Measurements from ENCODE around the gene SLC1A7.

Gene SLC1A7

DNA sequence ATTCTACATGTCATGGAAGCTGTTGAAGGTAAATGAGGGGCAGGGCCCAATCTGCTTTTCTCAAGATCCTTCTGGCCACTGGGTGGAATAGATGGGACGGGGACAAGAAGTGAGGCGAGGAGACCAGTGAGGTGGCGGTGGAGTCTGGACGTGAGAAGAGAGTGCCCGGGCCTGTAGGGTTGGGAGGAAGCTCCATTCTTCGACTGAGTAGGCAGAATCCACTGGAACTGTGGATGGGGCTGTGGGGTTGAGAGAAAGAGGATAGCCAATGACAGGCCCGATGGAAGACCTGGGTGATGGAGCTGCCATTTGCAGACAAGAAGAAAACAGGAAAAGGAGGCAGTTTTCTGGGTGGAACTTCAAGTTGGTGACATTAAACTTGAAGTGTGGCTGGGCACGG lies 10.3 kb downstream of the SLC1A7 start:
- DNase-seq, result no peak

DNA sequence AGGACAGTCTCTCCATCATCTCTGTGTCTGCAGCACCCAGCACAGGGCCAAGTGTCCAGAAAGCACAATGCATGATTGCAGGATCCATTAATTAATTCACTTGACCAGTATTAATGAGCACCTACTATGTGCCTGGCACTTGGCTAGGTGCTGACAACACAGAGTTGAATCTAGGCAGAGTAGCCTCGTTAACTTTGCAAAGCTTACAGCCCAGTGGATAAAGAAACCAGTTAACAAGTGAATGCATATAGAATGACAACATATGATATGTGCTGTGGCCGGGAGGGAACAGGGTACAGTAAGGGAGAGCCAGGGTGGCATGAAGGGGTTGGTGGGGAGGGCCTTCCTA lies 10.9 kb downstream of the SLC1A7 start:
- no peak for DNase-seq

DNA sequence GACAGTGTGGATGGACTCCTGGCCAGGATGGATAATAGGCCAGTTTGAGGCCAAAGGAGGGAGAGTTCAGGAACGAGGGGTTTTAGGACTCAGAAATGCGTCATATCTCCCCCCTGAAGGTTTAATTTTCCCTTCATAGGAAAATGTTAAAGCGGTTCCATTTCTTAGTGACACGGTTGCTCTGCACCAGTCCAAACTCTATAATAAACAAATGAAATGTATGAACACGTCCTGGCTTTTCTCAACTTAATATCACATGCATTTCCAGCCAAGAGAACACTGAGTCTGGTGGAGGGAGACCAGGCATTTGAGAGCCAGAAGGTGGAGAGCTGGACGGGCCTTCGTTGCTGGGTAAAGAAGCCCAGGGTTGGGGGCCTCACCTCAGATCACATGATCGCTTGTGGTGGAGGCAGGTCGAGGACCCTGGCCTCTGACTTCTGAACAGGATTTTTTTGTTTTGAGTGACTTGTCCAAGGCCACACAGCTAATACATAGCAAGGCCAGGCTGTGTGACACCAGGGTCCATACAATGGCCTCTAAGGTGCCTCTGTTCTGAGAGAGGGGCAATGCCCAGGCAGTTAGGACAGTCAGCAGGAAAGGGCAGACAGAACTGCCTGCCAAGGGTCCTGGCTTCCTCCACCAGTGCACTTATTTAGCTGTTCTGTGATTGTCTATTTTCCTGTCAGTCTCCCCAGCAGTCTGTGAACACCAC lies 11.4 kb downstream of the SLC1A7 start:
- no peak for DNase-seq

DNA sequence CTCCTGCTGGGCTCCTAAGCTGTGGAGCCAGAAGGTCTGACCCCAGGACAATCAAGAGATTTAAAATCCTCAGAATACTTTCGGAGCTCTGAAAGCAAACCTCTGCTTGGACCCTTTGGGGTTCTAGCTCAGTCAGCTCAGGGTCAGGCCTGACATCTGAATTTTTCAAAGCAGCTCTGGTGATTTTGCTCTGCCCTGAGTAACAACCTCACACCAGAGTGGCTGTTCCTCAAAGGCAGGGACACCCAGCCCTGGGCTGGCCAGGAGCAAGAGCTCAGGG lies 11.9 kb downstream of the SLC1A7 start:
- DNase-seq, result no peak

DNA sequence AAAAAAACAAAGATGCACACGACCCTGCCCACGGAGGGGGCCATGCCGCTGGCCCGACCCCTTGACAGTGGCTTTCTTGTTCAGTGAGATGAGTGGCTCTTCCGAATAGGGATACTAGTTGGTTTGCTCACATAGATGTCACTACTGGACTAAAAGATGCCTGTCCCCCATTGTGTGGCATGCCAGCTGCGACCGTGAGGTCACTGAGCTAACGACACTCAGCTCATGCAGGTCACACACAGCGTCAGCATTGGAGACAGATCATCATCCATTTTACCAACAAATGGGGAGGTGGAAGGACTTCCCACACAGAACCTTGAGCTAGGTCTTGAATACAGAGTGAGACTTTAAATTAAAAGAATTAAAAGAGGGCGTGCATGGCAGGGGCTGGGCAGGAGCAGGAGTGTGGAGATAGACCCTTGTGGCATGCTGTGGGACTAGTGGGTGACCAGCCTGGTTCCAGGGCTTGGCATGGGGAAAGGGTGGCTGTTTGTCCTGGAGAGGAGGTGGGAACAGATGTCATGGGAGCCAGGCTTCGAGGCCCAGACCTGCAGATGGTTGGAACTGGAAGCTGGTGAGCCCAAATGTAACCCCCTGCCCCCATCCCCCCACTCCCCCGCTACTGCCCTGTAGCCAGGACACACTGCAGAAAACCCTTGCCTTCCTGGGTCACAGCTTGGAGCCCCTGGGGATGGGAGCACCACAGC lies 12.4 kb downstream of the SLC1A7 start:
- no peak for DNase-seq

DNA sequence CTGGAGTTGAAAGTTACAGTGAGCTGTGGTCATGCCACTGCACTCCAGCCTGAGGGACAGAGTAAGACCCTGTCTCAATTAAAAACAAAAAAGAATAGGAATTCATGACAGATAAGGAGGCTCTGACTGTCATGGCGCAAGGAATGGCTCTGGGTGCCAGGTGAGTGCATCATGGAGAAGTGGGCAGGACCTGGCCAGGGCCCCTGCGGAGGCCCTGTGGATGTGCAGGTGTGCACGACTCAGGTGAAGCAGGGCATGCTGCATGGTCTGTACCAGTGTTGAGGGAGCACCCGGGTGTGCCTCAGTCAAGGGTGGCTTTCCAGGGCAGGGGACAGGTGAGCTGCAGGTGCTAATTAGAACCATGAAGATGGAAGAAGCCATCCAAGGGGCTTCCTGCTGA lies 14.0 kb downstream of the SLC1A7 start:
- no peak for DNase-seq

DNA sequence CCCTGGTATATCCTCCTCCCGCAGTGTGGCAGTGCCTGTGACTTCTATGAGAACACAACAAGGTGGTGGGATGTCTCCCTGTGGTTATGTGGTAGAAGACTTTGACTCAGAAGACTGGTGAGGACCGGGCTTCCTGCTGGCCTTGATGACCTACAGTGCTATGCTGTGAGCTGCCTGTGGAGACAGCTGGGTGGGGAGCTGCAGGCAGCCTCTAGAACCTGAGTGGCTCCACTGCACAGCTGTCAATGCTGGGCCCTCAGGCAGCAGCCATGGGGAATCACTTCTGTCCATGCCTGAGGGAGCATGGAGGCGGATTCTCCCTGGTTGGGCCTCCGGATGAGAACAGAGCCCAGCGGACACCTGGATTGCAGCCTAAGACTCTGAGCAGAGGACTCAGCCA lies 14.9 kb downstream of the SLC1A7 start:
- DNase-seq, result peak; percentile 26

DNA sequence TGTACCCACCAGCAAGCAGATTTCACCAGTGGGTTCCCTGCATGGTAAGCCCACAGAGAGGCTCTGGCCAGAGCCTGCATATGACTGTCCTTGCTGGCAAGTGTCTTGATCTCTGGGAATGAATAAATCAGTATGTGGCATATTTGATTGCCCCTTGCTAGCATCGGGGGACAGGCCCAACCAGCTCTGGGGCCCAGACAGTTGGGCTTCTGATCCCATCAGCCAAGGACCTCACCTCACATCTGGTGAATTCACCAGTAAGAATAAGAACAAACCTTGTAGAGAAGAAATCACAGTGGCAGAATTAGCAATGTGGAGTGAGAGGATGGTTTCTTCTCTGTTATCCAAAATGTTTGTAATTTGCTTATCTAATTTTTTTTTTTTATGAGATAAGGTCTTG lies 15.9 kb downstream of the SLC1A7 start:
- no peak for DNase-seq

DNA sequence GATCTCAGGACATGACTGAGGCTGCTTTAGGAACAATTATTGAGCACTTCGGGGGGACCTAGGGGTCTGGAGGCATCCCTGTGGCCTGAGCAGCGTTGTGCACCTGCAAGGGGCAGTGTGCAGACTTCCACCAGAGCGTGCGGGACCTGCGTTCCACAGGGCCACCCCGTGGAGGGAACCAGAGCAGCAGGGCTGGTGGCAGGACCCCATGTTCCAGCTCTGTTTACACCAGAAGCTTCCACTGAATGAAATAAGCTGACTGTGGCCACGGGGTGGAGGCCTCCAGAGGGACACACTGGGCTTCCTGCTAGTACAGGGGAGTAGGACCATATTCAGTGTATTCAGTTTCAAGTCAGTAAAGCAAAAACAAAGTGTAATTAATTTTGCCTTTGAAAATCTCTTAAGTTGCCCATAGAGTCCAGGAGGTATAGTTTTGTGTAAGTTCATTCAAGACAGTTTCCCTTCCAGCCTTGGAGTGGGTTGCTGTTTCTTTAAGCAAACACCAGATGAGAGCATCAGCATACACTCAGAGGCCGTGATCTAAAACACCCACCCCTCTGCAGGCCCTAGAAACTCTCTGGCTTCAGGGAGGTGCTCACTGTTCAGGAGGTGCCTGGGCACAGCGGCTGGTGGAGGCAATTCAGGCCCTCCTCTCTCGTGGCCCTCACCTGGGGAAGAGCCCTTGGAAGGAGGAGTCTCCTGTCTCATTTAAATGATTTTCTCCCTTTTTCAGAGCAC lies 16.6 kb downstream of the SLC1A7 start:
- DNase-seq, result peak; percentile 24

DNA sequence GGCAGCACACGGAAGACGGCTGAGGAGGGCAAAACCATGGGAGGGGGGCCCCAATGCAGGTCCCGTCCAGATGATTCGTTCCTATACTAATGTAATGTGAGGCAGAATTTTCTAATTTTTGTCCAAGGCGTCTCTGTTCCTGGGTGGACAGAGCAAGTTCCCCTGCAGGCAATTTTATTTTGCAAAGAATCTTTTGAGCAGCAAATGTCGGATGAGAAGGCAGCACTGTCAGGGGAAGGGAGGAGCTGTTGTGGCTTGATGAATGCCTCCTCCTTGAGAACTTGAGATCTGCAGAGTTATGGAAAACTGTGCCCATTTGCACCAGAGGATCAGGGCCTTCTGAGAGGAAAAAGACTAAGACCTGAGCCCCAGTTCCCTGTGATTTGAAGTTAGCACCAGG lies 17.3 kb downstream of the SLC1A7 start:
- no peak for DNase-seq

DNA sequence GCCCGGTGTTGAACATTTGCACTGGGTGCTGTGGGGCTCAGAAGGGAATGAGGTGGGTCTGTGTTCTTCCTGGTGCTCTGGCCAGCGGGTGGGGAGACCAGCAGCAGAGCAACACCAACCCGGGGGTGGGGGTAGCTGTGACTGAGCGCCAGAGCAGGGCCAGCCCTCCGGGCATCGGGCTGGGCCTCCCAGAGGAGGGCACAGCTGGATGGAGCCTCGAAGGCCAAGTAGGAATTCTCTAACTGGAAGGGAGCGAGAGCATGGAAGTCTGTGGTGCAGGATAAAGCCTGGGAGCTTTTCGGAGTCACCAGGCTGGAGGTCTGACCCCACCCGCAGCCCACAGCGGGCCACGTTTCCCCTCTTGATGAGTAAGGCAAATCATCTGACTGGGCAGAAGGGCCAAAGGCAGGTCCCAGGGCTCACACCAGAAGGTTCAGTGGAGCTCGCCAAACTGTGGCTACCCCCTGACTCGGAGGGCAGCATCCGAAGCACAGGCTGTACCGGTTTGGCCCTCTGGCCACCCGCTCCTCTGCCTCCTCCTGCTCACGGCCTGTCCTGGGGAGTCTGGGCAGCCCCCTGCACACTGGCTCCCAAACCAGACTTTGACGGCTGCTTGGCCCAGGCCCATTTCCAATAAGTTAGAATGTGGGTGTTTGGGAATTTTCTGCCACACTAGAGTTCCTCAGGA lies 18.8 kb downstream of the SLC1A7 start:
- no peak for DNase-seq

DNA sequence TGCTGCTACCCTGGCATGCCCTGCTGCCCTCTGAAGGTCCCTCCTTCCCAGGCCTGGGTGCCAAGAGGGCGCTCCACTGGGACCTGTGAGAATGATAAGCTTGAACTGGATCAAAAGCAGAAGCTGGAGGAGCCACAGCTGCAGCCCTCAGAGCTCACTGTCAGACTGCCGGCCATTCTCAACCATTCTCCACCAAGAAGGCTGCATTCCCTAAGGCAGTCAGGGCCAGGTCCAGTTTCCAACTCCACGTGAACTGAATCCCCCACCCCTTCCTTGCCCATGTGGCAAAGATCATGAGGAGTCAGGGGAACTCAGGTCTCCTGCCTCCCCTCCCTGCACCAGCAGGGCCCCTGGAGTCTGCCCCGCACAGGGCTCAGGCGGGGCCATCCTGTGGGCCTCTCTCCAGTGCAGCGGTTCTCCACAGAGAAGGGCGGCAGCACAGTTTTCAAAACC lies 19.5 kb downstream of the SLC1A7 start:
- no peak for DNase-seq

DNA sequence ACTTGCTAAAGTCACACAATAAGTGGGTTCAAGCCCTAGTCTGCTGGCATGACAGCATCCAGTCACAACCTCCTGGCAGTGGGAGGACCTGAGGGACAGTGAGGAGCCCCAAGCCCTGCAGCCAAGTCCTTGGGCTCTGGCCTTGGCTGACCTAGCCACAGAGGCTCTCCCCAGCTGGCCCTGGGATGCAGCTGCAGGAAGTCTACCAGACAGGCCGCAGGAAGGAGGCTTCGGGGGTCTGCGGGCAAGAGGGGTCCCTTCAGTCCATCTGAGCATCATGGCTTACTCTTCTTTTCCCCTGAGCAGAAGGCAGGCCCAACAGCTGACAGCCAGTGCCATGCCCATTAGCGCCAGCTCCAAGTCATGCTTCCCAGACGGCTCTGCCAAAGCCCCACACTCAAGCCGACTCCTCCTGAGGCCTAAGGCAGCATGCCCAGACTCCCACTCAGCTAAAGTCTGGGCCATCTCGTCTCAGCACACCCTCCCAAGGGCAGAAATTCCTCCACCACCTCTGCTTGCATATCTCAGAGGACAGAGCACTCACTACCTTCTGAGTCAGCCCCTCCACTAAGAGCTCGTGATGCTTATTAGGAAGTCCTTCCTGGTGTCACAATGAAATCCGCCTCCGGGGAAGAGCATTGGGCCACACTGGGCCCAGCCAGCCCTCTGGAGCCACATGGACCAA lies 20.1 kb downstream of the SLC1A7 start:
- DNase-seq, result no peak

DNA sequence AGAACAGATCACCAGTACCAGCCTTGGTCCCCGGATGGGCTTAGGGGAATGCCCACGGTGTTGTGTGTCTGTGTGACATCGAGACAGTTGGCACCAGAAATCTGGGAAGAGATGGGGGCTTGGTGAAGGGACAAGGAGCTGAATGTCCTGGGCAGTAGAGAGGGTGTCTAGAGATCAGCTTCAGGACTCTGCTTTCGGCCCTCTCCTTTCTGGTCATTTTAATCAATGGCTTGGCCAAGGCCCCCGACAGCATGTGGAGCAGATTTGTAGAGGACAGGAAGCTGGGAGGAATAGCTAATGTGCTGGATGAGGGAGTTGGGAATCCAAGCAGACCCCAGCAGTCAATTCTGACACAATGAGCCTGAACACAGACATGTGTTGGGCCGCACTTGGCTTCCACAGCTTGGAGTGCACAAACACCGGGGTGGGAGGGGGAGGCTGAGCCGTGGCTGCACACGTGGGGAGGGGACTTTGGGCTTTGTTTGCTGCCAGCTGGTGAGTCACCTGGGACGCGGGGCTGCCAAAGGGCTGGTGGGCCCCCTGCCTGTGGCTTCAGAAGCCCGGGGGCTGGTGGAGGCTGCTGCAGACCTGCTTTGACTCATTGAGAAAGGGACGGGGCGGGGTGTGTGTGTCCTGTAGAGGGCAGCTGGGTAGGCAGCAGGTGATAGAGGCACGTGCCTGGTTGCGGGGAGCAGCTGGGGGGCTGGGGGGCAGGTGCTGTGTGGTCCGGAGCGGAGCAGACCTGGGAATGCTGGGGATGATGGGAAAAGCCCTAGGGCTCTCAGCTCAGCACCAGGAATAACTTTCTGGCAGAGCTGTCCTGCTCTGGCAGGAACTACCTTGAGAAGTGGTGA lies 20.9 kb downstream of the SLC1A7 start:
- peak; percentile 34 for DNase-seq

DNA sequence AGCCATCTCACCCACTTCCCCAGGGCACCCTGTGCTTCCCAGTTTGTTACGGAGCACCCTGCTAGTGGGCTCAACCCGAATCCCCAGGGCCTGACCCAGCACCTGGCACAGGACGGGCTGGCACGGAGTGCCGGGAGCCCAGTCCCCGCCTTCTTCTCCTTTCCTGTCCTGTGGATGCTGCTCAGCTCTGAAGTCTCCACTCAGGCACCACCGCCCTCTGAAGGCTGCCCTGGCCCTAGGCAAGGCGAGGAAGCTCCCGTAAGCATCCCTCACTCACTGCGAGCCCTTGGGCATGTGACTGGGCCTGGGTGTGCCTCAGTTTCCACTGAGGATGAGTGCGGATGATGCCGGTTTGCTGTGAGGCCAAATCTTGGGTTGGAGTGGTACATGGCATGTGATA lies 21.8 kb downstream of the SLC1A7 start:
- no peak for DNase-seq

DNA sequence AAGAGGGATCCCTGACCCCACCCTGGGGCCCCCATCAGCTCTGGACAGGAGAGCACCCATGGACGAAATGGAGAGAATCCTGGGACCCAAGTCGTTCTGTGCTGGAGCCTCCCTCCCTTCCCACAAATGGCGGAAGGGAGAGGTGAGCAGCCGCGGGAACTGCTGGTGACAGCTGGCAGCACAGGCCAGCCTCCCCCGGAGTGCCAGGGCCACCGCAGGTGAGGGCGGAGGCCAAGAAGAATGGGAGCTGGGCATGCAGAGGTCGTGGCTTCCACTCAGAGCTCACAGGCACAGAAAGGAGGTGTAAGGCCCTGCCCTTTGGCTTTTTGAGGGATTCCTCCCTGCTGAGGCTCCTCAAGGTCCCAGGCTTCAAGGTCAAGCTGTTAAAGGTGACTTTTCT lies 24.6 kb downstream of the SLC1A7 start:
- no peak for DNase-seq

DNA sequence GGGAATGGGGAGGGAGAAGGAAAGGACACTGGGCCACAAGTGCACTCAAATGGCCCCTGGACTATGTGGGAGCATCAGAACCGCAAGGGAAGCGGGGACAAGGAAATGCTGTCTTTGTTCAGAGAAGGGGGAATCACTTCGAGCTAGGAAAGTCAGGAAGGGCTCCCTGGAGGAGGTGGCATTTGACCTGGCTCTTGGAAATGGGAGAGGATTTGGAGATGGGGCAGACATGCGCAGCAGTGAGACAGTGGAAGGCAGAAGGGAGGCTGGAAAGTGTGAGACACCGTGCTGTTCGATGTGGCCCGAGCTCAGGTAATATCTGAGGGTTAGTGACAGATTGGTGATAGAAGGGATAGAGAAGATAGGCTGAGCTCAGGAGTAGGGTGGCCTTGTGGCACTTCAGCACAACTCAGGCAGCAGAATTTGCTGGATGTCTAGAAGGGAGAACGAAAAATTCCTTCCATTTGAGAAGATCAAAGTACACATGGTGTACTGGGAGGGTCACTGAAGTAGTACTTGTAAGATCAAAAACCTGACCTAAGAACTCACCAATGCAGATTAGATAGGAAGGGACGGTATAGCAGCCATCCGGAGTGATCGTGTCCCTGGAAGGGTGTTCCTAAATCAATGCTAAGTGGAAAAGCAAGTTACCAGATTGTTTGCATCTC lies 25.4 kb downstream of the SLC1A7 start:
- no peak for DNase-seq

DNA sequence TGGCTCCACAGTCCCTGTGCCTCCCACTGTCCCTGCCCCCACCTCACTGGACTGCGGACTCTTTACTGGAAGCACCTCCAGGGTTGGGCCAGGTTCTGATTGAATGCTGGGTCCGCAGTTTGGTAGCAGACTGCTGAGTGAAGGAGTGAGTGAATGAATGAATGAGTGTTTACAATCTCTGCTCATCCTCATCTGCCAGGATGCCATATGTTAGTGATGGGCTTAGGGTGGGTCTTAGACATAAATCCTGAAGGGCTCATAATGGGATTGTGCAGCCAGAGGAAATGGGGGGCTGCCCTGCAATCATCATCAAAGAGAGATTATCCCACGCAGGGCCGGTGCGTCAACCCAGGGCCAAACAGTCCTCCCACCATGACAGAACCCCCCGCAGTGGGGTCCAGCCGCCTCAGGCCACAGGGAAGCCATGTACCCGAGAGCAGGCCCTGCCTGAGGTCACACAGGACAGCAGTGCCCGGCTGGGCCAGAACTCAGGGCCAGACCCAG lies 26.1 kb downstream of the SLC1A7 start:
- DNase-seq, result no peak

DNA sequence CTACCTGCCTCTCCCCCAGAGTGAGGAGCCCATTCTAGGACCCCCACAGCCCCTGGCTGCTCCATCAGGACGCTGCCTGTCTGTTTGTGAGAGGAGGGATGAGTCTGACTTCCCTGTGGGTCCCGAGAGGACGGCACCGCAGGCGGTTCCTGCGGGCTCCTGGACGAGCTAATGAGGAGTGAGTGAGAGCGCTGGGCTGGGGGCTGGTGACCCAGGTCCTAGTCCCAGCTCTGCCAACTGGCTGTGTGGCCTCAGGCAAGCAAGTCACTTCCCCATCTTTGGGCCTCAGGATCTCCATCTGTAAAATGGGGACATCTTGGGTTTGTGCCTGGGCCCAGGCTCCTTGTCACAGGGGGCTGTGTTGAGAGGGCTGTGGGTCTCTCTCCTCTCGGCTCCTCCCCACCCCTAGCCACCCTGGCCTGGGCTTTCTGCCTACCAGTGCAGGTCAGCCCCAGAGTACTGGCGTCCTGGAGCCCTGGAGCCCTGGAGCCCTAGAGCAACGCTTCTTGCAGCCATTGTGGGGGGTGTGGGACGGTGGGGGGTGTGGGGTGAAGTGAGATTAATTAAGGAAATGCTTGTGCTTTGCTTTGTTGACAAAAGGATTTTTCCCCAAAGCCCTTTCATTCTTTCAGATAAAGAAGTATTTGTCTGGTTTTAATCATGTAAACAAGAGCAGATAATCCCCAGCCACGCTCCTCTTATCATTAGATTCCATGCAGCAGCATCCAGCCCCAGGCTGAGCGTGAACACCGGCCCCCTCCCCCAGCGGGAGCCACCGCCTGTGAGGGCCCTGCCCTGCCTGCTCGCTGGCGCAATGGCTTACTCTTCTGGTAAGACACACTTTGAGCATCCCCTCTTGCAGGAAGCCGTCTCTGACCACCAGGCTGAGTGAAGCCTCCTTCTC lies 26.8 kb downstream of the SLC1A7 start:
- DNase-seq, result peak; percentile 73
